GM23338 (cell line): Measurements from ENCODE around the gene SYT14. TPM values are rescaled to one million over a fixed set of nuclear protein-coding genes. Genes with fewer than 3 reads are reported as not detected.

Experiments
- ATAC-seq: fragments of 200-7000 bp; cut with Tn5 transposase; 3 replicates; pipeline ENCODE4 v1.9.1; 2020
- DNase-seq: peaks from one replicate; pipeline ENCODE4 v3.0.0-alpha.2; 2015; ENCODE audit warnings: low spot score
- H2AFZ ChIP-seq: fragments of 200-600 bp; sonication (generic); 2 replicates; pipeline ENCODE4 v1.8.0; 2016; ENCODE audit warnings: antibody characterized with exemption, mild to moderate bottlenecking, moderate library complexity
- H3F3A ChIP-seq: fragments of 200-600 bp; sonication (generic); replicated peaks from 2 replicates; pipeline ENCODE4 v1.8.0; 2017; ENCODE audit warnings: antibody characterized with exemption, mixed run types, low read depth
- H3K27ac ChIP-seq: fragments of 200-600 bp; sonication (generic); 2 replicates; pipeline ENCODE4 v1.6.1; 2016; ENCODE audit warnings: low read depth
- H3K27me3 ChIP-seq: fragments of 200-600 bp; sonication (generic); 2 replicates; pipeline ENCODE4 v1.8.0; 2016; ENCODE audit warnings: mild to moderate bottlenecking, mixed run types, moderate library complexity; ENCODE audit not compliant: insufficient read depth
- H3K36me3 ChIP-seq: fragments of 200-600 bp; sonication (generic); 2 replicates; pipeline ENCODE4 v1.8.0; 2016; ENCODE audit warnings: mild to moderate bottlenecking; ENCODE audit not compliant: insufficient read depth
- H3K4me1 ChIP-seq: fragments of 200-600 bp; sonication (generic); 2 replicates; pipeline ENCODE4 v1.8.0; 2016; ENCODE audit warnings: mild to moderate bottlenecking, moderate library complexity; ENCODE audit not compliant: insufficient read depth
- H3K4me2 ChIP-seq: fragments of 200-600 bp; sonication (generic); 2 replicates; pipeline ENCODE4 v1.7.1; 2017; ENCODE audit warnings: mixed run types
- H3K4me3 ChIP-seq: fragments of 200-600 bp; sonication (generic); 2 replicates; pipeline ENCODE4 v1.6.1; 2016; ENCODE audit warnings: mixed run types
- H3K79me2 ChIP-seq: fragments of 200-600 bp; sonication (generic); replicated peaks from 2 replicates; pipeline ENCODE4 v1.8.0; 2017; ENCODE audit warnings: mild to moderate bottlenecking; ENCODE audit not compliant: insufficient read depth
- H3K9me2 ChIP-seq: fragments of 200-600 bp; sonication (generic); 2 replicates; pipeline ENCODE4 v1.8.0; 2017; ENCODE audit not compliant: insufficient read depth
- H4K20me1 ChIP-seq: fragments of 200-600 bp; sonication (generic); replicated peaks from 2 replicates; pipeline ENCODE4 v1.8.0; 2017; ENCODE audit warnings: mild to moderate bottlenecking; ENCODE audit not compliant: insufficient read depth
- H3K27ac Mint-ChIP-seq: 2 replicates; pipeline ENCODE4 v1.8.0; 2020; ENCODE audit warnings: inconsistent platforms, mild to moderate bottlenecking, moderate library complexity, mixed read lengths
- H3K27me3 Mint-ChIP-seq: 3 replicates; pipeline ENCODE4 v1.8.0; 2022; ENCODE audit warnings: low read depth, mild to moderate bottlenecking, moderate library complexity, mixed read lengths, inconsistent platforms; ENCODE audit not compliant: insufficient read depth, poor library complexity
- H3K36me3 Mint-ChIP-seq: 3 replicates; pipeline ENCODE4 v1.8.0; 2021; ENCODE audit warnings: low read depth, mild to moderate bottlenecking, inconsistent platforms, moderate library complexity, mixed read lengths
- H3K4me1 Mint-ChIP-seq: 3 replicates; pipeline ENCODE4 v1.8.0; 2020; ENCODE audit warnings: mild to moderate bottlenecking, inconsistent platforms, mixed read lengths
- H3K4me3 Mint-ChIP-seq: 3 replicates; pipeline ENCODE4 v1.8.0; 2021; ENCODE audit warnings: moderate library complexity, mild to moderate bottlenecking, inconsistent platforms, mixed read lengths
- H3K9me3 Mint-ChIP-seq: 3 replicates; pipeline ENCODE4 v1.8.0; 2020; ENCODE audit warnings: moderate library complexity, mild to moderate bottlenecking, inconsistent platforms, mixed read lengths
- CTCF ChIP-seq, 2 experiments: fragments of 200-600 bp in 1 of 2; sonication (generic) in 1 of 2; conservative IDR thresholded peaks; 2 replicates each; pipeline versions ENCODE4 v1.5.1 to v1.6.1; 2016 to 2017; ENCODE audit warnings: antibody characterized with exemption in 2 of 2, low read depth in 2 of 2, mild to moderate bottlenecking in 2 of 2, moderate library complexity in 1 of 2
- ETS1 ChIP-seq: IDR thresholded peaks from 2 replicates; pipeline ENCODE4 v1.6.1; 2016; ENCODE audit warnings: antibody characterized with exemption
- EZH2 ChIP-seq: fragments of 200-600 bp; sonication (generic); IDR thresholded peaks from one replicate; pipeline ENCODE4 v1.8.0; 2017; ENCODE audit warnings: antibody characterized with exemption, mild to moderate bottlenecking, low read depth; ENCODE audit not compliant: unreplicated experiment
- EZH2phosphoT487 ChIP-seq: fragments of 200-600 bp; sonication (generic); IDR thresholded peaks from one replicate; pipeline ENCODE4 v1.8.1; 2018; ENCODE audit warnings: antibody characterized with exemption; ENCODE audit not compliant: unreplicated experiment
- JUNB ChIP-seq: IDR thresholded peaks from one replicate; pipeline ENCODE4 v1.6.1; 2016; ENCODE audit warnings: antibody characterized with exemption; ENCODE audit not compliant: unreplicated experiment
- REST ChIP-seq: IDR thresholded peaks from one replicate; pipeline ENCODE4 v1.6.1; 2018; ENCODE audit warnings: antibody characterized with exemption; ENCODE audit not compliant: unreplicated experiment
- STAT1 ChIP-seq: IDR thresholded peaks from one replicate; pipeline ENCODE4 v1.6.1; 2016; ENCODE audit warnings: antibody characterized with exemption; ENCODE audit not compliant: unreplicated experiment
- ZNF114 ChIP-seq: fragments of 250-450 bp; sonication (Bioruptor Pico); IDR thresholded peaks from 2 replicates; pipeline ENCODE4 v1.5.0; 2020; ENCODE audit warnings: mild to moderate bottlenecking, moderate library complexity
- ZNF331 ChIP-seq: fragments of 250-450 bp; sonication (Bioruptor Pico); IDR thresholded peaks from 2 replicates; pipeline ENCODE4 v1.5.0; 2020; ENCODE audit warnings: low read depth, mild to moderate bottlenecking, moderate library complexity
- polyA plus RNA-seq: library from polyadenylated mRNA; unstranded; fragments of >200 nt; fragmentation: Nextera tagmentation; extraction: Ambion mirVana; gene quantifications from 2 replicates; pipeline ENCODE4 v1.2.1, GENCODE V29; 2016
- total RNA-seq: library from RNA; depleted of rRNA; stranded (reverse); fragments of >200 nt; shearing (Covaris generic); gene quantifications from 2 replicates; pipeline ENCODE4 v1.2.3, GENCODE V29; 2014

Gene SYT14
- total and polyA plus RNA-seq, 2 experiments from 2014 or later, result 5.2 to 22.4 TPM

GRCh38 chr1:210061992-210062391 is 124.0 kb downstream of the SYT14 start:
- DNase-seq (no peak), ATAC-seq (no peak)
- no peaks in the 10 kb centered on the region; the same call in 2 of the 3 replicates for H3K4me1 Mint-ChIP-seq
- Histone ChIP-seq H3K27me3 (no peaks in the 10 kb centered on the region), H3F3A (no peaks in the 10 kb centered on the region), H3K4me2 (no peak overlapping the region), H2AFZ (no peak overlapping the region), H3K4me1 (no peaks in the 10 kb centered on the region), H3K9me2 (no peaks in the 10 kb centered on the region), H4K20me1 (0 out of 2 replicates have a peak, but pooled peaks cover 4% of the 10 kb centered on the region), H3K27ac (no peak overlapping the region), H3K36me3 (no peaks in the 10 kb centered on the region), H3K79me2 (no peaks in the 10 kb centered on the region), H3K4me3 (no peak overlapping the region)
- no peak for TF ChIP-seq JUNB
- no peak for TF ChIP-seq ZNF114
- no peak overlapping the region for H3K27ac Mint-ChIP-seq
- H3K27me3 Mint-ChIP-seq, result no peaks in the 10 kb centered on the region
- peaks cover 10% of the 10 kb centered on the region; the same call in 2 of the 3 replicates for H3K36me3 Mint-ChIP-seq
- H3K4me3 Mint-ChIP-seq, result no peak overlapping the region
- H3K9me3 Mint-ChIP-seq, result peaks cover 3% of the 10 kb centered on the region; the same call in 2 of the 3 replicates

GRCh38 chr1:210070531-210070930 is 132.5 kb downstream of the SYT14 start:
- Mint-ChIP-seq H3K27me3 (no peaks in the 10 kb centered on the region), H3K27ac (peak overlapping the region; percentile 25; the same call in 1 of the 2 replicates), H3K9me3 (peaks cover 3% of the 10 kb centered on the region; the same call in 2 of the 3 replicates), H3K4me3 (no peak overlapping the region), H3K36me3 (peaks cover 6% of the 10 kb centered on the region; the same call in 2 of the 3 replicates), H3K4me1 (peaks cover 31% of the 10 kb centered on the region)
- DNase-seq (no peak), ATAC-seq (no peak)
- Histone ChIP-seq H3K27me3 (no peaks in the 10 kb centered on the region), H3K4me1 (peaks cover 24% of the 10 kb centered on the region), H3K9me2 (no peaks in the 10 kb centered on the region), H3K4me3 (no peak overlapping the region), H3K4me2 (no peak overlapping the region), H3K79me2 (no peaks in the 10 kb centered on the region), H3F3A (no peaks in the 10 kb centered on the region), H3K27ac (no peak overlapping the region), H2AFZ (no peak overlapping the region), H4K20me1 (no peaks in the 10 kb centered on the region), H3K36me3 (no peaks in the 10 kb centered on the region)
- TF ChIP-seq ZNF331 (CRISPR knock-in tag), result no peak
- TF ChIP-seq JUNB, result no peak
- TF ChIP-seq CTCF (conservative IDR thresholded peaks at IDR 0.05; ENCODE audit: low read depth in 2 of 2), result no peak
- no peak for TF ChIP-seq EZH2phosphoT487
- TF ChIP-seq ETS1, result no peak
- TF ChIP-seq EZH2, result no peak
- TF ChIP-seq REST, result no peak
- TF ChIP-seq ZNF114, result no peak
- TF ChIP-seq STAT1, result no peak
